B cell (primary cell): ENCODE data around the gene ARHGAP11B.
"Not testable (repeated sequence)": the region's sequence is repeated elsewhere in the genome, so short reads cannot be mapped to it uniquely, and the experiment has no call there.

Experiments
- ATAC-seq: fragments of 200-7000 bp; cut with Tn5 transposase; one replicate; pipeline ENCODE4 v1.10.0; 2021; ENCODE audit warnings: low read depth, mild to moderate bottlenecking, moderate number of reproducible peaks, moderate library complexity
- CTCF ChIA-PET: fragments of 350-600 bp; sonication (Branson Sonifier 250); formaldehyde crosslinking; loops from one replicate; lab custom pipeline; 2021; ENCODE audit warnings: antibody characterized with exemption, inconsistent platforms; lab: Charles Lee
- POLR2A ChIA-PET: fragments of 350-600 bp; sonication (Branson Sonifier 250); formaldehyde crosslinking; loops from one replicate; lab custom pipeline; 2021; ENCODE audit warnings: antibody characterized with exemption; lab: Charles Lee
- DNase-seq: peaks from one replicate; pipeline ENCODE4 v3.0.0; 2013
- H2AFZ ChIP-seq: 2 replicates; pipeline ENCODE4 v1.6.1; 2012; ENCODE audit warnings: mild to moderate bottlenecking, low read depth, low read length; ENCODE audit not compliant: insufficient read depth, poor library complexity, severe bottlenecking
- H3K27ac ChIP-seq, 2 donors: 1 replicate in 1 of 2; 2 replicates in 1 of 2; pipeline ENCODE4 v1.5.1; 2012 to 2013; ENCODE audit warnings: low read length in 2 of 2, mild to moderate bottlenecking in 2 of 2, moderate library complexity in 1 of 2
- H3K27me3 ChIP-seq, 4 experiments: fragments of 200-600 bp in 1 of 4; sonication (generic) in 1 of 4; replicated peaks in 1 of 4; 1 replicate in 2 of 4; 2 replicates in 2 of 4; pipeline versions ENCODE4 v1.6.1 to v1.7.0; 2013 to 2016; ENCODE audit warnings: low read length in 3 of 4, mild to moderate bottlenecking in 2 of 4, mixed read lengths in 1 of 4, moderate library complexity in 1 of 4; ENCODE audit not compliant: insufficient read depth in 4 of 4, control insufficient read depth in 3 of 4; ENCODE audit errors: control extremely low read depth in 1 of 4
- H3K36me3 ChIP-seq, 2 experiments: replicated peaks in 1 of 2; 1 replicate in 1 of 2; 2 replicates in 1 of 2; pipeline versions ENCODE4 v1.6.1 to v1.7.1; 2013; ENCODE audit warnings: low read length in 1 of 2; ENCODE audit not compliant: insufficient read depth in 2 of 2, control insufficient read depth in 1 of 2; ENCODE audit errors: control extremely low read depth in 1 of 2, extremely low read depth in 1 of 2
- H3K4me1 ChIP-seq, 2 donors: fragments of 200-600 bp in 1 of 2; sonication (generic) in 1 of 2; 1 replicate in 1 of 2; 2 replicates in 1 of 2; pipeline versions ENCODE4 v1.5.1 to v1.6.1; 2013 to 2017; ENCODE audit warnings: low read length in 2 of 2; ENCODE audit not compliant: control insufficient read depth in 2 of 2, insufficient read depth in 2 of 2
- H3K4me2 ChIP-seq: replicated peaks from 2 replicates; pipeline ENCODE3; 2012; ENCODE audit warnings: mild to moderate bottlenecking, low read depth, low read length; ENCODE audit not compliant: poor library complexity, severe bottlenecking
- H3K4me3 ChIP-seq, 5 experiments: fragments of 200-600 bp in 1 of 5; sonication (generic) in 1 of 5; 1 replicate in 3 of 5; 2 replicates in 2 of 5; pipeline versions ENCODE4 v1.5.1 to v1.7.0; 2011 to 2016; ENCODE audit warnings: low read length in 4 of 5, mild to moderate bottlenecking in 4 of 5, low read depth in 2 of 5, control low read depth in 1 of 5, moderate library complexity in 1 of 5; ENCODE audit not compliant: insufficient read depth in 1 of 5; ENCODE audit errors: control extremely low read depth in 1 of 5, extremely low read depth in 1 of 5
- H3K79me2 ChIP-seq: fragments of 200-600 bp; sonication (generic); one replicate; pipeline ENCODE4 v1.6.0; 2016; ENCODE audit warnings: low read length; ENCODE audit not compliant: control insufficient read depth, insufficient read depth
- H3K9ac ChIP-seq: fragments of 200-600 bp; sonication (generic); 2 replicates; pipeline ENCODE4 v1.6.1; 2017; ENCODE audit warnings: mild to moderate bottlenecking, low read length, moderate library complexity
- H3K9me3 ChIP-seq, 3 donors: one replicate each; pipeline versions ENCODE4 v1.6.1 to v1.7.1; 2013; ENCODE audit warnings: low read length in 2 of 3; ENCODE audit not compliant: control insufficient read depth in 2 of 3, insufficient read depth in 1 of 3; ENCODE audit errors: control extremely low read depth in 1 of 3
- H4K20me1 ChIP-seq: 2 replicates; pipeline ENCODE4 v1.6.0; 2012; ENCODE audit warnings: mild to moderate bottlenecking, low read length; ENCODE audit not compliant: insufficient read depth, control insufficient read depth, poor library complexity, severe bottlenecking
- H3K27ac Mint-ChIP-seq: one replicate; pipeline ENCODE4 v1.8.0; 2021; ENCODE audit warnings: mixed read lengths
- H3K27me3 Mint-ChIP-seq: one replicate; pipeline ENCODE4 v1.8.0; 2021; ENCODE audit warnings: mixed read lengths
- H3K4me1 Mint-ChIP-seq: one replicate; pipeline ENCODE4 v1.8.0; 2021; ENCODE audit warnings: mixed read lengths
- H3K4me3 Mint-ChIP-seq: one replicate; pipeline ENCODE4 v1.8.0; 2021; ENCODE audit warnings: mixed read lengths
- H3K9me3 Mint-ChIP-seq: one replicate; pipeline ENCODE4 v1.8.0; 2022; ENCODE audit warnings: mixed read lengths; ENCODE audit not compliant: insufficient read depth
- WGBS: methylation state at CpG from one replicate; pipeline ENCODE4 v1.1.5; 2013; ENCODE audit warnings: missing lambda C conversion rate; ENCODE audit not compliant: insufficient coverage; 5-methylcytosine and 5-hydroxymethylcytosine counted together
- intact Hi-C: fragments of 100-400 bp; cut with micrococcal nuclease; formaldehyde crosslinking; loops from one replicate; pipeline ENCODE4 v1.10.0; 2022
- TF ChIP-seq, protein P1 (sequence below): fragments of 200-600 bp; IDR thresholded peaks from one replicate; pipeline ENCODE4 v1.8.0; 2022; ENCODE audit warnings: antibody characterized with exemption, mild to moderate bottlenecking

ARHGAP11B gene

GRCh38 chr15:30598953-30599352, 27.0 kb upstream of the ARHGAP11B start:
- DNase-seq, H3K9me3 Mint-ChIP-seq, POLR2A ChIA-PET, H3K27ac Mint-ChIP-seq, CTCF ChIA-PET, H3K27ac ChIP-seq, H3K27me3 ChIP-seq, H3K9me3 ChIP-seq, intact Hi-C loops, H3K9ac ChIP-seq, H3K4me2 ChIP-seq, H2AFZ ChIP-seq, ATAC-seq, H3K36me3 ChIP-seq, H3K4me1 ChIP-seq, H3K79me2 ChIP-seq, H3K27me3 Mint-ChIP-seq, H3K4me3 Mint-ChIP-seq, H4K20me1 ChIP-seq, H3K4me1 Mint-ChIP-seq, H3K4me3 ChIP-seq: not testable (repeated sequence)
- TF ChIP-seq, protein P1, sequence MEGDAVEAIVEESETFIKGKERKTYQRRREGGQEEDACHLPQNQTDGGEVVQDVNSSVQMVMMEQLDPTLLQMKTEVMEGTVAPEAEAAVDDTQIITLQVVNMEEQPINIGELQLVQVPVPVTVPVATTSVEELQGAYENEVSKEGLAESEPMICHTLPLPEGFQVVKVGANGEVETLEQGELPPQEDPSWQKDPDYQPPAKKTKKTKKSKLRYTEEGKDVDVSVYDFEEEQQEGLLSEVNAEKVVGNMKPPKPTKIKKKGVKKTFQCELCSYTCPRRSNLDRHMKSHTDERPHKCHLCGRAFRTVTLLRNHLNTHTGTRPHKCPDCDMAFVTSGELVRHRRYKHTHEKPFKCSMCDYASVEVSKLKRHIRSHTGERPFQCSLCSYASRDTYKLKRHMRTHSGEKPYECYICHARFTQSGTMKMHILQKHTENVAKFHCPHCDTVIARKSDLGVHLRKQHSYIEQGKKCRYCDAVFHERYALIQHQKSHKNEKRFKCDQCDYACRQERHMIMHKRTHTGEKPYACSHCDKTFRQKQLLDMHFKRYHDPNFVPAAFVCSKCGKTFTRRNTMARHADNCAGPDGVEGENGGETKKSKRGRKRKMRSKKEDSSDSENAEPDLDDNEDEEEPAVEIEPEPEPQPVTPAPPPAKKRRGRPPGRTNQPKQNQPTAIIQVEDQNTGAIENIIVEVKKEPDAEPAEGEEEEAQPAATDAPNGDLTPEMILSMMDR, result peak; percentile 28
- no CpG with 5 or more reads among the region's 2 CpGs for WGBS

- H3K4me1 Mint-ChIP-seq, ATAC-seq, H3K4me1 ChIP-seq, H3K27me3 Mint-ChIP-seq, DNase-seq, H3K27ac ChIP-seq, H3K9me3 Mint-ChIP-seq, H2AFZ ChIP-seq, H3K27me3 ChIP-seq, POLR2A ChIA-PET, intact Hi-C loops, H3K4me2 ChIP-seq, H3K4me3 Mint-ChIP-seq, H3K4me3 ChIP-seq, H3K9me3 ChIP-seq, H4K20me1 ChIP-seq, H3K36me3 ChIP-seq, H3K9ac ChIP-seq, H3K27ac Mint-ChIP-seq, CTCF ChIA-PET, H3K79me2 ChIP-seq: not testable (repeated sequence)
- 50% methylated on average over 2 of the region's 8 CpGs for WGBS
Measured at GRCh38 chr15:30603796-30604195, 22.1 kb upstream of the ARHGAP11B start, which contains the start of gene GOLGA8H. Gene GOLGA8H (plus strand): TSS chr15:30604028. CDS start chr15:30604126, 98 bp downstream.

DNA sequence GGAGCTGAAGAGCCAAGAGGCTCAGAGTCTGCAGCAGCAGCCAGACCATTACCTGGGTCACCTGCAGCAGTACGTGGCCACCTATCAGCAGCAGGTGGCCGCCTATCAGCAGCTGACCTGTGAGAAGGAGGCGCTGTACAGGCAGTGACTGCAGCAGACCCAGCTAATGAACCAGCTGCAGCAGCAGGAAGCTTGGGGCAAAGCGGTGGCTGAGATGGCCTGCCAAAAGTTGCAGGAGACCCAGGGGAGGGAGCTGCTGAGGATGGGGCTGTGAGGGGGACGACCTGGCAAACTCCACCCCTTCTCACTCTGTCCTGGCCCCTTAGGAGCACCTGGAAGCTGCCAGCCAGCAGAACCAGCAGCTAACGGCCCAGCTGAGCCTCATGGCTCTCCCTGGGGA, 13.7 kb upstream of the ARHGAP11B start:
- intact Hi-C loops, H3K27me3 Mint-ChIP-seq, H3K36me3 ChIP-seq, H3K9ac ChIP-seq, H3K9me3 Mint-ChIP-seq, DNase-seq, CTCF ChIA-PET, H3K9me3 ChIP-seq, H3K4me2 ChIP-seq, H3K4me3 ChIP-seq, H3K4me1 ChIP-seq, H3K27ac Mint-ChIP-seq, H3K79me2 ChIP-seq, H3K27ac ChIP-seq, H2AFZ ChIP-seq, H3K4me3 Mint-ChIP-seq, POLR2A ChIA-PET, H3K27me3 ChIP-seq, H3K4me1 Mint-ChIP-seq, ATAC-seq, H4K20me1 ChIP-seq: not testable (repeated sequence)
- no CpG with 5 or more reads among the region's 6 CpGs for WGBS
